ENCODE measurements around the gene TOMM40.
"Not testable (repeated sequence)": the region's sequence is repeated elsewhere in the genome, so short reads cannot be mapped to it uniquely, and the experiment has no call there.

Gene TOMM40

DNA sequence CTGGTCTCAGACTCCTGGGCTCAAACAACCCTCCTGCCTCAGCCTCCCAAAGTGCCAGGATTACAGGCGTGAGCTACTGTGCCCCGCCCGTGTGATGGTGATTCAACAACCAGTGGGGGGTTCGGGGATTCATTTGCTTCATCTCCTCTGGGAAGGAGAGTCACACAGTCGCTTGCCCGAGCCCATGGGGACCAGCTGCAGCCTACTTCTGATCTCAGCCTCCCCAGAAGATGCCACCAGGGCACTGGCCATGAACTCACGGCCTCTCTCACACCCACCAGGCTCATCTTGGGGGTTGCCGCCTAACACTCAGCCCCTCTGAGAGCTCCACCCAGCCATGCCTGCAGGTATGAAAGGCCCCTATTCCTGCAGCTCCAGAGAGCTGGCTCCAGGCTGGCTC, 6.8 kb downstream of the TOMM40 start:
- DNase-seq (ENCODE audit: low read depth): no peak

DNA sequence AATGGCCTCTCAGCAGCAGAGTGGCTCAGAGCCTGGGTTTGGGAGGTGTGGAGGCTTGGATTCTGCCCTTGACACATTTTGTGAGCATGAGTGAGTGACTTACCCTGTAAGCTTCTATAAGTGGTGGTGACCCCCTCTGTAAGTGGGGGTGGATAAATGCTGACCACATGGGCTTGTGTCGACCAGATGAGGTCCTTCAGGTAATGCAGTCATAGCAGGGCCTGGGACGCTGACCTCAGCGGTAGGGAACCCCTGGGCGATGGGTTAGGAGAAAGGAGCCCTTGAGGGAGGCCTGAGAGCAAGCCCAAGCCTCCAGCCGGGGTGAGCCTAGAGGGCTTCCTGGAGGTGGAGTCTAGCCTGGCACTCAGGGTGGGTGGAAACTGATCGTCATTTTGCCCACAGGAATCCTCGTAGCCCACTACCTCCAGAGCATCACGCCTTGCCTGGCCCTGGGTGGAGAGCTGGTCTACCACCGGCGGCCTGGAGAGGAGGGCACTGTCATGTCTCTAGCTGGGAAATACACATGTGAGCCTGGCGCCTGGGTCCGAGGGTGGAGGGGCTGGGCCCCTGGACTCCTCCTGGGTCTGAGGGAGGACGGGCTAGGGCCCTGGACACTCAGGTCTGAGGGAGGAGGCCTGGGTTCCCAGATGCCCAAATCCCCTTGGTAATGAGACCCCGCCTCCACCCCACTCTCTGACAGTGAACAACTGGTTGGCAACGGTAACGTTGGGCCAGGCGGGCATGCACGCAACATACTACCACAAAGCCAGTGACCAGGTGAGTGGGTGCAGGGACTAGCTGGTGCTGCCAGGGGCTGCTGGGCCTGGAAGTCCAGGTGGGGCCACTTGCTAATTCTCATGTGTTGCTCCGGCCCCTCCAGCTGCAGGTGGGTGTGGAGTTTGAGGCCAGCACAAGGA, 9.5 kb downstream of the TOMM40 start:
- no peak for DNase-seq (ENCODE audit: low read depth)

DNA sequence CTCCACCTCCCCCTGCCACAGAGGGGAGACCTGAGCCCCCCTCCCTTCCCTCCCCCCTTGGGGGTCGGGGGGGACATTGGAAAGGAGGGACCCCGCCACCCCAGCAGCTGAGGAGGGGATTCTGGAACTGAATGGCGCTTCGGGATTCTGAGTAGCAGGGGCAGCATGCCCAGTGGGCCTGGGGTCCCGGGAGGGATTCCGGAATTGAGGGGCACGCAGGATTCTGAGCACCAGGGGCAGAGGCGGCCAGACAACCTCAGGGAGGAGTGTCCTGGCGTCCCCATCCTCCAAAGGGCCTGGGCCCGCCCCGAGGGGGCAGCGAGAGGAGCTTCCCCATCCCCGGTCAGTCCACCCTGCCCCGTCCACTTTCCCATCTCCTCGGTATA, 12.2 kb downstream of the TOMM40 start:
- no peak for DNase-seq (ENCODE audit: low read depth)

DNA sequence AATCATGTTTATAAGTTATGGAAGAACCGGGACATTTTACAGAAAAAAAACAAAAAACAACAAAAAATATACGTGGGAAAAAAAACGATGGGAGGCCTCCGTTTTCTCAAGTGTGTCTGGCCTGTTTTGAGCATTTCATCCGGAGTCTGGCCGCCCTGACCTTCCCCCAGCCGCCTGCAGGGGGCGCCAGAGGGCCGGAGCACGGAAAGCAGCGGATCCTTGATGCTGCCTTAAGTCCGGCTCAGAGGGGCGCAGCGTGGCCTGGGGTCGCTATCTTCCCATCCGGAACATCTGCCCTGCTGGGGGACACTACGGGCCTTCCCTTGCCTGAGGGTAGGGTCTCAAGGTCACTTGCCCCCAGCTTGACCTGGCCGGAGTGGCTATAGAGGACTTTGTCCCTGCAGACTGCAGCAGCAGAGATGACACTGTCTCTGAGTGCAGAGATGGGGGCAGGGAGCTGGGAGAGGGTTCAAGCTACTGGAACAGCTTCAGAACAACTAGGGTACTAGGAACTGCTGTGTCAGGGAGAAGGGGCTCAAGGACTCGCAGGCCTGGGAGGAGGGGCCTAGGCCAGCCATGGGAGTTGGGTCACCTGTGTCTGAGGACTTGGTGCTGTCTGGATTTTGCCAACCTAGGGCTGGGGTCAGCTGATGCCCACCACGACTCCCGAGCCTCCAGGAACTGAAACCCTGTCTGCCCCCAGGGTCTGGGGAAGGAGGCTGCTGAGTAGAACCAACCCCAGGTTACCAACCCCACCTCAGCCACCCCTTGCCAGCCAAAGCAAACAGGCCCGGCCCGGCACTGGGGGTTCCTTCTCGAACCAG, 12.8 kb downstream of the TOMM40 start:
- DNase-seq (ENCODE audit: low read depth): peak; percentile 68

DNA sequence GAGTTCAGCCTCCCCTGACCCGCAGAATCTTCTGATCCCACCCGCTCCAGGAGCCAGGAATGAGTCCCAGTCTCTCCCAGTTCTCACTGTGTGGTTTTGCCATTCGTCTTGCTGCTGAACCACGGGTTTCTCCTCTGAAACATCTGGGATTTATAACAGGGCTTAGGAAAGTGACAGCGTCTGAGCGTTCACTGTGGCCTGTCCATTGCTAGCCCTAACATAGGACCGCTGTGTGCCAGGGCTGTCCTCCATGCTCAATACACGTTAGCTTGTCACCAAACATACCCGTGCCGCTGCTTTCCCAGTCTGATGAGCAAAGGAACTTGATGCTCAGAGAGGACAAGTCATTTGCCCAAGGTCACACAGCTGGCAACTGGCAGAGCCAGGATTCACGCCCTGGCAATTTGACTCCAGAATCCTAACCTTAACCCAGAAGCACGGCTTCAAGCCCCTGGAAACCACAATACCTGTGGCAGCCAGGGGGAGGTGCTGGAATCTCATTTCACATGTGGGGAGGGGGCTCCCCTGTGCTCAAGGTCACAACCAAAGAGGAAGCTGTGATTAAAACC, 13.5 kb downstream of the TOMM40 start:
- no peak for DNase-seq (ENCODE audit: low read depth)

DNA sequence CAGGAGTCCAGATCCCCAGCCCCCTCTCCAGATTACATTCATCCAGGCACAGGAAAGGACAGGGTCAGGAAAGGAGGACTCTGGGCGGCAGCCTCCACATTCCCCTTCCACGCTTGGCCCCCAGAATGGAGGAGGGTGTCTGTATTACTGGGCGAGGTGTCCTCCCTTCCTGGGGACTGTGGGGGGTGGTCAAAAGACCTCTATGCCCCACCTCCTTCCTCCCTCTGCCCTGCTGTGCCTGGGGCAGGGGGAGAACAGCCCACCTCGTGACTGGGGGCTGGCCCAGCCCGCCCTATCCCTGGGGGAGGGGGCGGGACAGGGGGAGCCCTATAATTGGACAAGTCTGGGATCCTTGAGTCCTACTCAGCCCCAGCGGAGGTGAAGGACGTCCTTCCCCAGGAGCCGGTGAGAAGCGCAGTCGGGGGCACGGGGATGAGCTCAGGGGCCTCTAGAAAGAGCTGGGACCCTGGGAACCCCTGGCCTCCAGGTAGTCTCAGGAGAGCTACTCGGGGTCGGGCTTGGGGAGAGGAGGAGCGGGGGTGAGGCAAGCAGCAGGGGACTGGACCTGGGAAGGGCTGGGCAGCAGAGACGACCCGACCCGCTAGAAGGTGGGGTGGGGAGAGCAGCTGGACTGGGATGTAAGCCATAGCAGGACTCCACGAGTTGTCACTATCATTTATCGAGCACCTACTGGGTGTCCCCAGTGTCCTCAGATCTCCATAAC, 14.5 kb downstream of the TOMM40 start, which contains the start of gene APOE:
Gene APOE, plus strand, starts transcription at position 360 of the 724 bp plus-strand sequence. CDS start 829 bp downstream, outside the sequence.
- DNase-seq (ENCODE audit: low read depth): no peak

DNA sequence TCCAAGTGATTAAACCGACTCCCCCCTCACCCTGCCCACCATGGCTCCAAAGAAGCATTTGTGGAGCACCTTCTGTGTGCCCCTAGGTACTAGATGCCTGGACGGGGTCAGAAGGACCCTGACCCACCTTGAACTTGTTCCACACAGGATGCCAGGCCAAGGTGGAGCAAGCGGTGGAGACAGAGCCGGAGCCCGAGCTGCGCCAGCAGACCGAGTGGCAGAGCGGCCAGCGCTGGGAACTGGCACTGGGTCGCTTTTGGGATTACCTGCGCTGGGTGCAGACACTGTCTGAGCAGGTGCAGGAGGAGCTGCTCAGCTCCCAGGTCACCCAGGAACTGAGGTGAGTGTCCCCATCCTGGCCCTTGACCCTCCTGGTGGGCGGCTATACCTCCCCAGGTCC, 16.6 kb downstream of the TOMM40 start:
- no peak for DNase-seq (ENCODE audit: low read depth)

DNA sequence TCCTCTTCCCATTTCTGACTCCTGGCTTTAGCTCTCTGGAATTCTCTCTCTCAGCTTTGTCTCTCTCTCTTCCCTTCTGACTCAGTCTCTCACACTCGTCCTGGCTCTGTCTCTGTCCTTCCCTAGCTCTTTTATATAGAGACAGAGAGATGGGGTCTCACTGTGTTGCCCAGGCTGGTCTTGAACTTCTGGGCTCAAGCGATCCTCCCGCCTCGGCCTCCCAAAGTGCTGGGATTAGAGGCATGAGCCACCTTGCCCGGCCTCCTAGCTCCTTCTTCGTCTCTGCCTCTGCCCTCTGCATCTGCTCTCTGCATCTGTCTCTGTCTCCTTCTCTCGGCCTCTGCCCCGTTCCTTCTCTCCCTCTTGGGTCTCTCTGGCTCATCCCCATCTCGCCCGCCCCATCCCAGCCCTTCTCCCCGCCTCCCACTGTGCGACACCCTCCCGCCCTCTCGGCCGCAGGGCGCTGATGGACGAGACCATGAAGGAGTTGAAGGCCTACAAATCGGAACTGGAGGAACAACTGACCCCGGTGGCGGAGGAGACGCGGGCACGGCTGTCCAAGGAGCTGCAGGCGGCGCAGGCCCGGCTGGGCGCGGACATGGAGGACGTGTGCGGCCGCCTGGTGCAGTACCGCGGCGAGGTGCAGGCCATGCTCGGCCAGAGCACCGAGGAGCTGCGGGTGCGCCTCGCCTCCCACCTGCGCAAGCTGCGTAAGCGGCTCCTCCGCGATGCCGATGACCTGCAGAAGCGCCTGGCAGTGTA, 17.2 kb downstream of the TOMM40 start:
- DNase-seq (ENCODE audit: low read depth): no peak

DNA sequence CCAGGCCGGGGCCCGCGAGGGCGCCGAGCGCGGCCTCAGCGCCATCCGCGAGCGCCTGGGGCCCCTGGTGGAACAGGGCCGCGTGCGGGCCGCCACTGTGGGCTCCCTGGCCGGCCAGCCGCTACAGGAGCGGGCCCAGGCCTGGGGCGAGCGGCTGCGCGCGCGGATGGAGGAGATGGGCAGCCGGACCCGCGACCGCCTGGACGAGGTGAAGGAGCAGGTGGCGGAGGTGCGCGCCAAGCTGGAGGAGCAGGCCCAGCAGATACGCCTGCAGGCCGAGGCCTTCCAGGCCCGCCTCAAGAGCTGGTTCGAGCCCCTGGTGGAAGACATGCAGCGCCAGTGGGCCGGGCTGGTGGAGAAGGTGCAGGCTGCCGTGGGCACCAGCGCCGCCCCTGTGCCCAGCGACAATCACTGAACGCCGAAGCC, 17.8 kb downstream of the TOMM40 start:
- no peak for DNase-seq (ENCODE audit: low read depth)

DNA sequence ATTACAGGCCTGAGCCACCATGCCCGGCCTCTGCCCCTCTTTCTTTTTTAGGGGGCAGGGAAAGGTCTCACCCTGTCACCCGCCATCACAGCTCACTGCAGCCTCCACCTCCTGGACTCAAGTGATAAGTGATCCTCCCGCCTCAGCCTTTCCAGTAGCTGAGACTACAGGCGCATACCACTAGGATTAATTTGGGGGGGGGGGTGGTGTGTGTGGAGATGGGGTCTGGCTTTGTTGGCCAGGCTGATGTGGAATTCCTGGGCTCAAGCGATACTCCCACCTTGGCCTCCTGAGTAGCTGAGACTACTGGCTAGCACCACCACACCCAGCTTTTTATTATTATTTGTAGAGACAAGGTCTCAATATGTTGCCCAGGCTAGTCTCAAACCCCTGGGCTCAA, 18.7 kb downstream of the TOMM40 start:
- DNase-seq (ENCODE audit: low read depth): no peak

DNA sequence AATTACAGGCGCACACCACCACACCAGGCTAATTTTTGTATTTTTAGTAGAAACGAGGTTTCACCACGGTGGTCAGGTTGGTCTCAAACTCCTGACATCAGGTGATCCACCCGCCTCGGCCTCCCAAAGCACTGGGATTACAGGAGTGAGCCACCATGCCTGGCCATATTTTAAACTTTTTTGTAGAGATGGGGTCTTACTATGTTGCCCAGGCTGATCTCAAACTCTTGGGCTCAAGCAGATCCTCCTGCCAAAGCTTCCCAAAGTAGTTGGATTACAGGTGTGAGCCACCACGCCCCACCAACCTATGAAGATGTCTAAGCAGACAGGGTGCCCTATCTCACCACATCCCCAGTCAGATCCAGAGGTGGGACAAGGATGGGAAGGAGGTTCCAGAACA, 20.8 kb downstream of the TOMM40 start:
- DNase-seq (ENCODE audit: low read depth): not testable (repeated sequence)

DNA sequence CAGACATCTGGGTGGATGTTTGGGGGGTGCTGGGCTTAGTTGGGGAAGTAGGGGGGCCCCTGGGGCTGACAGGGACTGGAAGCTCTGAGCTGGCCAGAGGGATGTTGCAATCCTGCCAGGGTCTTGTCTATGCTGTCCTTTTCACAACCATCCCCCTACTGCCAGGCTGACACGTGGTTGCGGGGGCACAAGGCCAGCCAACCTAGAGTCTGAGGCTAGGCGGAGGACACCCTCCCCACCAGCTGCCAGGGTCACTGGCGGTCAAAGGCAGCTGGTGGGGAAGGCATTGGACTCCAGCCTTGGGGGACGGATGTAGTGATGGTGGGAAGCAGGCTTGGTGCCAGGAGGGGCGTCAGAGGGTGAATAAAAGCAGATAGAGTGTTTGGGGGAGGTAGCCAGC, 21.8 kb downstream of the TOMM40 start:
- no peak for DNase-seq (ENCODE audit: low read depth)

DNA sequence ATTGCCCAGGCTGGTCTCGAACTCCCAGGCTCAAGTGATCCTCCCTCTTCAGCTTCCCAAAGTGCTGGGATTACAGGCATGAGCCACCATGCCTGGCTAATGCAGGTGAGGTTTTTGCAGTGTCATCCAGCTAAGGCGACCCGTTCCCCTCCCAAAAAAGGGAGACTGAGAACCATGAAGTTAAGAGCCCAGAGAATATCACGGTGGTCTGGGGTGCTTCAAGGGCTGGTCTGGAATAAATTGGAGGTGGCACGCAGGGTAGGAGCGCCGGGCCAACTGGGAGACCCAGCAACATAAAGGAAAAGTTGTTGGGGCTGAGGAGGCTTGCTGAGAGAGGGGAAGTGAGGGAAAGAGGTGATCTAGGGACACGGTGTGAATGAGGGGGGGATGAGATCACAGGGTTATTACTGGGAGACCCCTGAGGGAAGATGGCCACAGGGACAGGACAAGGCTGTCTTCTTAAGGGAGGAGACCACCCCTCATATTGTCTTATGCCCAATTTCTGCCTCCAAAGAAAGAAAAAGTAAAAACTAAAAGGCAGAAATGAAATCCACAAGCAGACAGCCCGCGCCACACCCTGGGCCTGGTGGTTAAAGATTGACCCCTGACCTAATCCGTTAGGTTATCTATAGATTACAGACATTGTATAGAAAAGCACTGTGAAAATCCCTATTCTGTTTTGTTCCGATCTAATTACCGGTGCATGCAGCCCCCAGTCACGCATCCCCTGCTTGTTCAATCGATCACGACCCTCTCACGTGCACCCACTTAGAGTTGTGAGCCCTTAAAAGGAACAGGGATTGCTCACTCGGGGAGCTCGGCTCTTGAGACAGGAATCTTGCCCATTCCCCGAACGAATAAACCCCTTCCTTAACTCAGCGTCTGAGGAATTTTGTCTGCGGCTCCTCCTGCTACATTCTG, 22.7 kb downstream of the TOMM40 start:
- not testable (repeated sequence) for DNase-seq (ENCODE audit: low read depth)

DNA sequence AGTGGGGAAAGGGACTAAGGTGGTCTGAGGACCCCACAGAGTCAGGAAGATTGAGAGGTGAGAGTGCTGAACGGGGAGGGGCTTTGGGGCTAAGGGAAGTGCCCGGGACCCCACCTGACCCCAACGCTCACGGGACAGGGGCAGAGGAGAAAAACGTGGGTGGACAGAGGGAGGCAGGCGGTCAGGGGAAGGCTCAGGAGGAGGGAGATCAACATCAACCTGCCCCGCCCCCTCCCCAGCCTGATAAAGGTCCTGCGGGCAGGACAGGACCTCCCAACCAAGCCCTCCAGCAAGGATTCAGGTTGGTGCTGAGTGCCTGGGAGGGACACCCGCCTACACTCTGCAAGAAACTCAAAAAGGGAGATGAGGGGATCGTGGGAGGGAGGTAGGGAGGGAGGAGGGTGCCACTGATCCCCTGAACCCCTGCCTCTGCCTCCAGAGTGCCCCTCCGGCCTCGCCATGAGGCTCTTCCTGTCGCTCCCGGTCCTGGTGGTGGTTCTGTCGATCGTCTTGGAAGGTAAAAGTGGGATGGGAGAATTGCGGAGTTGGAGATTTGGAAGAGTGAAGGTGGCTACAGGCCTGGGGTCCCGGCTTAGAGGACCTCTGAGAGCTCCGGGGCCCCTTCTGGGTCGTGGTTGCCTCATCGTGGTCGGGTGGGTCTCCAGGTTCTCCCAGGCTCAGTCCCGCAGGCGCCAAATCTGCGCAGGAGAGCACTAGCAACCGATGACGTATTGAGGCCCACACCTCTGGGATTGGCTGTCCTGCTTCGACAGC, 23.6 kb downstream of the TOMM40 start, which contains the start of gene APOC1:
Gene APOC1, plus strand, starts transcription at position 176 of the 774 bp plus-strand sequence. Its CDS starts 284 bp downstream, at position 460.
- DNase-seq (ENCODE audit: low read depth): peak; percentile 60

DNA sequence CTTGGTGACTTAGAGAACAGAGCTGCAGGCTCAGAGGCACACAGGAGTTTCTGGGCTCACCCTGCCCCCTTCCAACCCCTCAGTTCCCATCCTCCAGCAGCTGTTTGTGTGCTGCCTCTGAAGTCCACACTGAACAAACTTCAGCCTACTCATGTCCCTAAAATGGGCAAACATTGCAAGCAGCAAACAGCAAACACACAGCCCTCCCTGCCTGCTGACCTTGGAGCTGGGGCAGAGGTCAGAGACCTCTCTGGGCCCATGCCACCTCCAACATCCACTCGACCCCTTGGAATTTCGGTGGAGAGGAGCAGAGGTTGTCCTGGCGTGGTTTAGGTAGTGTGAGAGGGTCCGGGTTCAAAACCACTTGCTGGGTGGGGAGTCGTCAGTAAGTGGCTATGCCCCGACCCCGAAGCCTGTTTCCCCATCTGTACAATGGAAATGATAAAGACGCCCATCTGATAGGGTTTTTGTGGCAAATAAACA, 33.2 kb downstream of the TOMM40 start:
- no peak for DNase-seq (ENCODE audit: low read depth)

DNA sequence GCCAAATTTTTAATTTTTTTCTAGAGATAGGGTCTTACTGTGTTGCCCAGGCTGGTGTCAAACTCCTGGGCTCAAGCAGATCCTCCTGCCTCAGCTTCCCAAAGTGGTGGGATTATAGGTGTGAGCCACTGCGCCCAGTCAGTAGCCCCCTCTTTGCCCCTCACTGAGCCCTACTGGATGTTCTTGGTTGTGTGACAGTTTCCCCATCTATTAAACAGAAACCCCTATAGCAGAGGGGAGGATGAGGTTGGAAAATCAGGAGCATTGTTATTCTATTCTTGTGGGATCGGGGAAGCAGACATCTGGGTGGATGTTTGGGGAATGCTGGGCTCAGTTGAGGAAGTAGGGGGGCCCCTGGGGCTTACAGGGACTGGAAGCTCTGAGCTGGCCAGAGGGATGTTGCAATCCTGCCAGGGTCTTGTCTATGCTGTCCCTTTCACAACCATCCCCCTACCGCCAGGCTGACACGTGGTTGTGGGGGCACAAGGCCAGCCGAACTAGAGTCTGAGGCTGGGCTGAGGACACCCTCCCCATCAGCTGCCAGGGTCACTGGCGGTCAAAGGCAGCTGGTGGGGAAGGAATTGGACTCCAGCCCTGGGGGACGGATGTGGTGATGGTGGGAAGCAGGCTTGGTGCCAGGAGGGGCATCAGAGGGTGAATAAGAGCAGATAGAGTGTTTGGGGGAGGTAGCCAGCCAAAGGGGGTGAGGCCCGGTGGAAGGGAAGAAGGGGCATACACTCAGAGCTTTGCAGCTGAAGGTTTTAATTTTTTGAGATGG, 34.2 kb downstream of the TOMM40 start:
- DNase-seq (ENCODE audit: low read depth): no peak

DNA sequence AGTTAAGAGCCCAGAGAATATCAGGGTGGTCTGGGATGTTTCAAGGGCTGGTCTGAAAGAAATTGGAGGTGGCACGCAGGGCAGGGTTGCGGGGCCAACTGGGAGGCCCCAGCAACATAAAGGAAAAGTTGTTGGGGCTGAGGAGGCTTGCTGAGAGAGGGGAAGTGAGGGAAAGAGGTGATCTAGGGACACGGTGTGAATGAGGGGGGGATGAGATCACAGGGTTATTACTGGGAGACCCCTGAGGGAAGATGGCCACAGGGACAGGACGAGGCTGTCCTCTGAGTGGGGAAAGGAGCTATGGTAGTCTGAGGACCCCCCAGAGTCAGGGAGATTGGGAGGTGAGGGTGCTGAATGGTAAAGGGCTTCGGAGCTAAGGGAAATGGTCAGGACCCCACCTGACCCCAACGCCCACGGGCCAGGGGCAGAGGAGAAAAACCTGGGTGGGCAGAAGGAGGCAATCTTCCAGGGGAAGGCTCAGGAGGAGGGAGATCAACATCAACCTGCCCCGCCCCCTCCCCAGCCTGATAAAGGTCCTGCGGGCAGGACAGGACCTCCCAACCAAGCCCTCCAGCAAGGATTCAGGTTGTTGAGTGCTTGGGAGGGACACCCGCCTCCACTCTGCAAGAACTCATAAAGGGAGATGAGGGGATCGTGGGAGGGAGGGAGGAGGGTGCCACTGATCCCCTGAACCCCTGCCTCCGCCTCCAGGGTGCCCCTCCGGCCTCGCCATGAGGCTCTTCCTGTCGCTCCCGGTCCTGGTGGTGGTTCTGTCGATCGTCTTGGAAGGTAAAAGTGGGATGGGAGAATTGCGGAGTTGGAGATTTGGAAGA, 35.4 kb downstream of the TOMM40 start:
- not testable (repeated sequence) for DNase-seq (ENCODE audit: low read depth)

All from stimulated activated CD8-positive, alpha-beta memory T cell treated with anti-CD3 and anti-CD28 coated beads, Interleukin-4, amount 100 ng/mL, for 24 hours (primary cell).